GM12878 (cell line): Measurements from ENCODE around the gene ING4. TPM values are rescaled to one million over a fixed set of nuclear protein-coding genes. Genes with fewer than 3 reads are reported as not detected.

ENCODE experiments used
- CHD2 ChIP-seq: IDR thresholded peaks from 2 replicates; pipeline ENCODE4 v1.6.1; 2011; ENCODE audit warnings: low read depth, low read length, improper control_type of control experiment, borderline replicate concordance
- CTCF ChIP-seq, 3 experiments: IDR thresholded peaks in 2 of 3; conservative IDR thresholded peaks in 1 of 3; 2 replicates each; pipeline ENCODE4 v1.5.1; 2011; ENCODE audit warnings: low read depth in 3 of 3, low read length in 3 of 3, mild to moderate bottlenecking in 3 of 3, control low read depth in 2 of 3, moderate library complexity in 2 of 3, inconsistent platforms in 1 of 3, mixed read lengths in 1 of 3; ENCODE audit not compliant: control insufficient read depth in 2 of 3, insufficient read depth in 1 of 3; ENCODE audit errors: extremely low read depth in 1 of 3
- EED ChIP-seq: sonication (generic); IDR thresholded peaks from 2 replicates; pipeline ENCODE4 v1.6.1; 2016; ENCODE audit warnings: antibody characterized with exemption, low read depth
- ELK1 ChIP-seq: IDR thresholded peaks from 2 replicates; pipeline ENCODE4 v1.6.1; 2012; ENCODE audit warnings: low read depth, low read length, improper control_type of control experiment
- HDGF ChIP-seq: fragments of 450-650 bp; IDR thresholded peaks from 2 replicates; pipeline ENCODE4 v1.6.1; 2016; ENCODE audit warnings: antibody characterized with exemption
- LARP7 ChIP-seq: fragments of 450-650 bp; IDR thresholded peaks from 2 replicates; pipeline ENCODE4 v1.6.1; 2017; ENCODE audit warnings: mild to moderate bottlenecking
- MAX ChIP-seq: IDR thresholded peaks from 2 replicates; pipeline ENCODE4 v1.6.1; 2012; ENCODE audit warnings: low read depth, low read length, improper control_type of control experiment
- MLLT1 ChIP-seq: fragments of 450-650 bp; IDR thresholded peaks from 2 replicates; pipeline ENCODE4 v1.6.1; 2016; ENCODE audit warnings: mild to moderate bottlenecking
- MTA2 ChIP-seq: fragments of 450-650 bp; IDR thresholded peaks from 2 replicates; pipeline ENCODE4 v1.6.1; 2016; ENCODE audit warnings: low read depth, mild to moderate bottlenecking, moderate library complexity
- MXI1 ChIP-seq: fragments of 150-350 bp; IDR thresholded peaks from 2 replicates; pipeline ENCODE4 v1.6.1; 2011; ENCODE audit warnings: low read depth, mild to moderate bottlenecking, inconsistent platforms, low read length, improper control_type of control experiment
- NFYA ChIP-seq: IDR thresholded peaks from 2 replicates; pipeline ENCODE4 v1.6.1; 2011; ENCODE audit warnings: low read depth, mild to moderate bottlenecking, low read length, improper control_type of control experiment, borderline replicate concordance
- NR2C1 ChIP-seq: fragments of 450-650 bp; IDR thresholded peaks from 2 replicates; pipeline ENCODE4 v1.6.1; 2017; ENCODE audit warnings: antibody characterized with exemption, mild to moderate bottlenecking, moderate library complexity
- NR2F1 ChIP-seq: fragments of 450-650 bp; conservative IDR thresholded peaks from 2 replicates; pipeline ENCODE4 v1.6.1; 2017; ENCODE audit warnings: mild to moderate bottlenecking
- PBX3 ChIP-seq: IDR thresholded peaks from 2 replicates; pipeline ENCODE4 v1.6.1; 2011; ENCODE audit warnings: mild to moderate bottlenecking, low read depth, low read length, moderate library complexity; ENCODE audit not compliant: insufficient replicate concordance
- POLR2AphosphoS2 ChIP-seq: IDR thresholded peaks from 2 replicates; pipeline ENCODE4 v1.6.1; 2011; ENCODE audit warnings: low read depth, mild to moderate bottlenecking, low read length, improper control_type of control experiment, moderate library complexity
- POLR2AphosphoS5 ChIP-seq: IDR thresholded peaks from 2 replicates; pipeline ENCODE4 v1.6.1; 2011; ENCODE audit warnings: mild to moderate bottlenecking, low read length, inconsistent platforms
- RBBP5 ChIP-seq: fragments of 200-600 bp; sonication (generic); conservative IDR thresholded peaks from 2 replicates; pipeline ENCODE4 v1.6.1; 2016
- RUNX3 ChIP-seq: IDR thresholded peaks from 2 replicates; pipeline ENCODE4 v1.6.1; 2012; ENCODE audit warnings: low read length, inconsistent platforms
- SMAD1 ChIP-seq: fragments of 450-650 bp; IDR thresholded peaks from 2 replicates; pipeline ENCODE4 v1.6.1; 2018; ENCODE audit warnings: mild to moderate bottlenecking, low read depth; ENCODE audit not compliant: partially characterized antibody
- SMARCA5 ChIP-seq: fragments of 450-650 bp; IDR thresholded peaks from 2 replicates; pipeline ENCODE4 v1.6.1; 2017; ENCODE audit warnings: mild to moderate bottlenecking
- ZBTB40 ChIP-seq: fragments of 450-650 bp; IDR thresholded peaks from 2 replicates; pipeline ENCODE4 v1.6.1; 2016; ENCODE audit warnings: mild to moderate bottlenecking, moderate library complexity, borderline replicate concordance
- ZSCAN29 ChIP-seq: fragments of 450-650 bp; IDR thresholded peaks from 2 replicates; pipeline ENCODE4 v1.6.1; 2017; ENCODE audit warnings: mild to moderate bottlenecking, moderate library complexity
- polyA plus RNA-seq, 11 experiments: library from polyadenylated mRNA; depleted of rRNA in 4 of 11; unstranded in 6 of 11; stranded (reverse) in 5 of 11; fragments of >200 nt; fragmentation: Nextera tagmentation in 4 of 11; fragmentation: Illumina TruSeq in 1 of 11; extraction: Ambion mirVana in 4 of 11; extraction: Trizol in 1 of 11; gene quantifications; 1 replicate in 1 of 11; 2 replicates in 10 of 11; pipeline versions ENCODE4 v1.2.1 to v1.2.3, GENCODE V29; 2011 to 2016; ENCODE audit warnings: inconsistent platforms in 2 of 11, missing spikeins in 2 of 11, low read depth in 1 of 11
- total RNA-seq, 4 experiments: library from RNA; depleted of rRNA in 3 of 4; stranded (reverse); fragments of >200 nt in 3 of 4; fragmentation: Illumina TruSeq in 1 of 4; extraction: Trizol in 1 of 4; gene quantifications; 2 replicates each; pipeline versions ENCODE4 v1.2.1 to v1.2.3, GENCODE V29; 2013 to 2021

ING4 gene
- total and polyA plus RNA-seq, 10 of the 15 experiments (the other 5 are each of a cell fraction or from before 2014, with no cell fraction given), result 7.2 to 53.9 (median 21.8) TPM

- no peak for TF ChIP-seq CTCF (IDR thresholded peaks at IDR 0.05 in 2 of 3, conservative IDR thresholded peaks at IDR 0.05 in 1 of 3; ENCODE audit: control insufficient read depth in 2 of 3, extremely low read depth in 1 of 3, insufficient read depth in 1 of 3, low read depth in 3 of 3, low read length in 3 of 3)
- TF ChIP-seq ZSCAN29, result no peak
- peak; percentile 90 for TF ChIP-seq MTA2
- TF ChIP-seq POLR2AphosphoS2, result no peak
- no peak for TF ChIP-seq LARP7
- peak; percentile 3; the same call in 1 of the 2 replicates for TF ChIP-seq MXI1
- TF ChIP-seq RBBP5, result no peak
- TF ChIP-seq CHD2, result peak; percentile 83
- TF ChIP-seq POLR2AphosphoS5, result 0 out of 2 replicates have a peak, but pooled peaks have one; percentile 33
- TF ChIP-seq MLLT1, result peak; percentile 91
- no peak for TF ChIP-seq ELK1
- TF ChIP-seq NR2F1, result peak; percentile 34; the same call in 1 of the 2 replicates
- 0 out of 2 replicates have a peak, but pooled peaks have one; percentile 4 for TF ChIP-seq ZBTB40
- TF ChIP-seq SMARCA5, result no peak
- no peak for TF ChIP-seq NR2C1
- TF ChIP-seq HDGF, result no peak
- TF ChIP-seq NFYA, result no peak
- peak; percentile 88 for TF ChIP-seq RUNX3
- peak; percentile 18 for TF ChIP-seq SMAD1
- no peak for TF ChIP-seq PBX3
- TF ChIP-seq EED, result no peak
- no peak for TF ChIP-seq MAX
Observed at GRCh38 chr12:6635375-6635855, 27.5 kb downstream of the ING4 start (continued).
